Measurements from ENCODE around the gene PILRA.

Gene PILRA

GRCh38 chr7:100426516-100426915 is 53.2 kb downstream of the PILRA start:
- in situ Hi-C loops (cut with MboI; ENCODE audit: low pct_unique_long_range_greater_than_20kb, low sequenced_read_pairs, unreplicated experiment): no loop called here
- TF ChIP-seq CTCF (IDR thresholded peaks at IDR 0.05; ENCODE audit: extremely low read depth, insufficient read depth, missing control alignments): no peak
- DNase-seq (ENCODE audit: low spot score): no peak

- no peak for DNase-seq (ENCODE audit: low spot score)
- no peak for TF ChIP-seq CTCF (IDR thresholded peaks at IDR 0.05; ENCODE audit: extremely low read depth, insufficient read depth, missing control alignments)
- in situ Hi-C loops (cut with MboI; ENCODE audit: low pct_unique_long_range_greater_than_20kb, low sequenced_read_pairs, unreplicated experiment): no loop called here
These were observed 54.5 kb downstream of the PILRA start for GRCh38 chr7:100427762-100428198.

DNA sequence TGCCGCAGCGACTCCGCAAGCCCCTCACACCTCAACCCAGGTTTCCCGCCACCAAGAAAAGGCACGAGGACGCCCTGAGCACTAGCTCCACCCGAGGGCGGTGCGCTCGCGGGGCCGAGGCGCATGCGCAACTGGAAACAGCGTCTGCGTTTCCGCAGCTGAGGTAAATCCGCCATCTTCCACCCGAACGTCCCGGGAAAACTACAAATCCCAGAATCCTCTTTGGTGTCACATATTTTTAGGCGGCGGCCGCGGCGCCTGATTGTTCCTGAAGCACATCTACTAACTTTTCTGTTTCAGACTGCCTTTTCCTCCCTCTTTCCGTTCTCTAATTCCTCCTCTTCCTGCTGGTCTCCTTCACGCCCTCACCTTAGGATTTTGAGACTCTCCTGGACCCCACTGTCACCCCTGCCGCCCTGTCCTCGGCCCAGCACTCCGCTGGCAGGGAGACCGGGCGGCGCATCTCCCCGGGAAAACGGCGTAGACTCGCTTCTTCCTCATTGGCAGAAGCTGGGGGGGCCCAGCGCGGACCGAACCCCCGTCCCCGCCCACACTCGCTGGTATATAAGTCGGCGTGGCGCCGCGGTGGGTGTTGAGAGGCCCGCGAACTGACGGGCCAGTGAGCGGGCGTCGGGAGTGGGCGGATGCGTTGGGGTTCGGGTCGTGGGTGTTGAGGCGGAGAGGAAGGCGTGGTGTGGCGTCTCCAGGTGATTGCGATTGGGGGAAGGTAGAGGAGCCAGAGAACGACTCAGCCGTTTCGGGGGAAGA is 55.1 kb downstream of the PILRA start, which contains the start of gene ZCWPW1:
TSS of gene ZCWPW1 (minus strand) at position 505 of the 768 bp plus-strand sequence. CDS start 8,054 bp downstream, outside the sequence.
- in situ Hi-C loops (cut with MboI; ENCODE audit: low pct_unique_long_range_greater_than_20kb, low sequenced_read_pairs, unreplicated experiment): no loop called here
- no peak for TF ChIP-seq CTCF (IDR thresholded peaks at IDR 0.05; ENCODE audit: extremely low read depth, insufficient read depth, missing control alignments)
- peak; percentile 89 for DNase-seq (ENCODE audit: low spot score)

GRCh38 chr7:100428967-100429636 is 55.8 kb downstream of the PILRA start:
- in situ Hi-C loops (cut with MboI; ENCODE audit: low pct_unique_long_range_greater_than_20kb, low sequenced_read_pairs, unreplicated experiment): no loop called here
- DNase-seq (ENCODE audit: low spot score): peak; percentile 97
- no peak for TF ChIP-seq CTCF (IDR thresholded peaks at IDR 0.05; ENCODE audit: extremely low read depth, insufficient read depth, missing control alignments)

DNA sequence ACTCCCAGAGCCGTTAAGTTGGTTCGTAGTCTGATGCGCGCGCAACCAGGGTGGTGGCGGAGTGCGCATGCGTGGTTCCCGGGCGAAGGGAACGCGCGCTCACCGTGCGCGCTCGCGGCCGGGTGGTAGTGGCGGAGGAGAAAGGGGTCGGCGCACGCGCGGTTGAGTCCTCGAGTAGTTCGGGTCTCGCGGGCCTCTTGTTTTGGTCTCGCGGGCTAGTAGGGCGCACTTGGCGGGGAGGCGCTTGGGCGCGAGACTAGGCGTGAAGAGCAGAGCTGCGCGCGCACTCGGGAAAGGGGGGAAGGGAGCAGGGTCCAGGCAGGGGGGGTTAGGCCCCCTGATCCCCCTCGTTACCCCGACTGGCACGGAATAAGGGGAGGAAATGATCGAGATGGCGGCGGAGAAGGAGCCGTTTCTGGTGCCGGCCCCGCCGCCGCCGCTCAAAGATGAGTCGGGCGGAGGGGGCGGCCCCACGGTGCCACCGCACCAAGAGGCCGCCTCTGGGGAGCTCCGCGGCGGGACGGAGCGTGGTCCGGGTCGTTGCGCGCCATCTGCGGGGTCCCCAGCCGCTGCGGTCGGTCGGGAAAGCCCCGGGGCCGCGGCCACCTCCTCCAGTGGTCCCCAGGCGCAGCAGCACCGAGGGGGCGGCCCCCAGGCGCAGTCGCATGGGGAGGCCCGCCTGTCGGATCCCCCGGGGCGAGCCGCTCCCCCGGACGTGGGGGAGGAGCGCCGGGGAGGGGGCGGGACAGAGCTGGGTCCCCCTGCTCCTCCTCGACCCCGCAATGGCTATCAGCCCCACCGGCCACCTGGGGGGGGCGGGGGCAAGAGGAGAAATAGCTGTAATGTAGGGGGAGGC is 56.6 kb downstream of the PILRA start, which contains the start of gene MEPCE:
TSS of gene MEPCE (plus strand) at position 195 of the 856 bp plus-strand sequence. CDS start at position 383, 188 bp downstream.
- DNase-seq (ENCODE audit: low spot score): peak; percentile 97
- in situ Hi-C loops (cut with MboI; ENCODE audit: low pct_unique_long_range_greater_than_20kb, low sequenced_read_pairs, unreplicated experiment): no loop called here

More for the DNA sequence above, 56.6 kb downstream of the PILRA start, which contains the start of gene MEPCE:
- no peak for TF ChIP-seq CTCF (IDR thresholded peaks at IDR 0.05; ENCODE audit: extremely low read depth, insufficient read depth, missing control alignments)

Data from GM13977 (cell line).